HEK293 (cell line): Measurements from ENCODE around the gene EIF2S3.
A peak's percentile ranks its signal among the peaks of the same experiment; 100 is the strongest.

Experiments used
- KLF1 ChIP-seq: fragments of 450-650 bp; formaldehyde crosslinking; IDR thresholded peaks from 2 replicates; pipeline ENCODE4 v1.5.1; 2016; ENCODE audit warnings: missing biosample characterization, missing genetic modification characterization
- RBAK ChIP-seq: fragments of 450-650 bp; formaldehyde crosslinking; IDR thresholded peaks from 2 replicates; pipeline ENCODE4 v1.5.1; 2016; ENCODE audit warnings: missing biosample characterization, missing genetic modification characterization
- TRIM28 ChIP-seq: IDR thresholded peaks from 2 replicates; pipeline ENCODE4 v1.6.1; 2011; ENCODE audit warnings: low read length, control low read depth, borderline replicate concordance
- ZBTB21 ChIP-seq: fragments of 450-650 bp; formaldehyde crosslinking; IDR thresholded peaks from 2 replicates; pipeline ENCODE4 v1.5.1; 2017; ENCODE audit warnings: missing biosample characterization, missing genetic modification characterization
- ZFHX2 ChIP-seq: fragments of 450-650 bp; formaldehyde crosslinking; conservative IDR thresholded peaks from 2 replicates; pipeline ENCODE4 v1.5.1; 2016; ENCODE audit warnings: missing biosample characterization, missing genetic modification characterization
- ZNF114 ChIP-seq: fragments of 450-650 bp; formaldehyde crosslinking; IDR thresholded peaks from 2 replicates; pipeline ENCODE4 v1.5.0; 2017; ENCODE audit warnings: missing biosample characterization, missing genetic modification characterization
- ZNF132 ChIP-seq: fragments of 450-650 bp; formaldehyde crosslinking; IDR thresholded peaks from 2 replicates; pipeline ENCODE4 v1.5.1; 2017; ENCODE audit warnings: missing biosample characterization, missing genetic modification characterization, borderline replicate concordance
- ZNF157 ChIP-seq: fragments of 450-650 bp; formaldehyde crosslinking; IDR thresholded peaks from 2 replicates; pipeline ENCODE4 v1.5.1; 2016; ENCODE audit warnings: missing biosample characterization, missing genetic modification characterization
- ZNF23 ChIP-seq: fragments of 450-650 bp; formaldehyde crosslinking; IDR thresholded peaks from 2 replicates; pipeline ENCODE4 v1.5.1; 2016; ENCODE audit warnings: missing biosample characterization, missing genetic modification characterization, borderline replicate concordance
- ZNF302 ChIP-seq: fragments of 450-650 bp; formaldehyde crosslinking; IDR thresholded peaks from 2 replicates; pipeline ENCODE4 v1.5.1; 2016; ENCODE audit warnings: missing biosample characterization, missing genetic modification characterization, low read depth
- ZNF394 ChIP-seq: fragments of 450-650 bp; formaldehyde crosslinking; IDR thresholded peaks from 2 replicates; pipeline ENCODE4 v1.5.1; 2016; ENCODE audit warnings: missing biosample characterization, missing genetic modification characterization, mild to moderate bottlenecking, moderate library complexity, borderline replicate concordance
- ZNF433 ChIP-seq: fragments of 450-650 bp; formaldehyde crosslinking; IDR thresholded peaks from 2 replicates; pipeline ENCODE4 v1.5.1; 2016; ENCODE audit warnings: missing biosample characterization, missing genetic modification characterization, low read depth
- ZNF449 ChIP-seq: fragments of 450-650 bp; formaldehyde crosslinking; IDR thresholded peaks from 2 replicates; pipeline ENCODE4 v1.5.1; 2017; ENCODE audit warnings: missing biosample characterization, mild to moderate bottlenecking, missing genetic modification characterization, moderate library complexity
- ZNF473 ChIP-seq: fragments of 450-650 bp; formaldehyde crosslinking; IDR thresholded peaks from 2 replicates; pipeline ENCODE4 v1.5.1; 2017; ENCODE audit warnings: missing biosample characterization, missing genetic modification characterization
- ZNF521 ChIP-seq: fragments of 450-650 bp; formaldehyde crosslinking; IDR thresholded peaks from 2 replicates; pipeline ENCODE4 v1.5.1; 2017; ENCODE audit warnings: missing biosample characterization, mild to moderate bottlenecking, missing genetic modification characterization
- ZNF530 ChIP-seq: fragments of 450-650 bp; formaldehyde crosslinking; IDR thresholded peaks from 2 replicates; pipeline ENCODE4 v1.5.1; 2016; ENCODE audit warnings: low read depth, missing biosample characterization, missing genetic modification characterization
- ZNF544 ChIP-seq: fragments of 450-650 bp; formaldehyde crosslinking; IDR thresholded peaks from 2 replicates; pipeline ENCODE4 v1.5.0; 2017; ENCODE audit warnings: missing biosample characterization, missing genetic modification characterization
- ZNF561 ChIP-seq: fragments of 450-650 bp; IDR thresholded peaks from 2 replicates; pipeline ENCODE4 v1.5.1; 2018; ENCODE audit warnings: missing biosample characterization, missing genetic modification characterization, borderline replicate concordance
- ZNF624 ChIP-seq: fragments of 450-650 bp; formaldehyde crosslinking; IDR thresholded peaks from 2 replicates; pipeline ENCODE4 v1.5.1; 2017; ENCODE audit warnings: missing biosample characterization, missing genetic modification characterization
- ZNF658 ChIP-seq: fragments of 450-650 bp; formaldehyde crosslinking; IDR thresholded peaks from 2 replicates; pipeline ENCODE4; 2016; ENCODE audit warnings: missing biosample characterization, missing genetic modification characterization
- ZNF677 ChIP-seq: fragments of 450-650 bp; IDR thresholded peaks from 2 replicates; pipeline ENCODE4 v1.5.0; 2018; ENCODE audit warnings: missing biosample characterization, mild to moderate bottlenecking, missing genetic modification characterization, moderate library complexity
- ZNF747 ChIP-seq: fragments of 450-650 bp; formaldehyde crosslinking; IDR thresholded peaks from 2 replicates; pipeline ENCODE4 v1.5.1; 2016; ENCODE audit warnings: missing biosample characterization, missing genetic modification characterization
- ZNF791 ChIP-seq: fragments of 450-650 bp; formaldehyde crosslinking; IDR thresholded peaks from 2 replicates; pipeline ENCODE4 v1.5.1; 2016; ENCODE audit warnings: missing biosample characterization, missing genetic modification characterization
- ZNF837 ChIP-seq: fragments of 450-650 bp; formaldehyde crosslinking; IDR thresholded peaks from 2 replicates; pipeline ENCODE4 v1.5.1; 2016; ENCODE audit warnings: missing biosample characterization, missing genetic modification characterization
- ZNF843 ChIP-seq: fragments of 450-650 bp; formaldehyde crosslinking; IDR thresholded peaks from 2 replicates; pipeline ENCODE4 v1.5.1; 2016; ENCODE audit warnings: missing biosample characterization, missing genetic modification characterization
- TF ChIP-seq, protein P1 (sequence below): fragments of 450-650 bp; formaldehyde crosslinking; IDR thresholded peaks from 2 replicates; pipeline ENCODE4 v1.5.1; 2016; ENCODE audit warnings: missing biosample characterization, missing genetic modification characterization, borderline replicate concordance
- TF ChIP-seq, protein P2 (sequence below): fragments of 450-650 bp; formaldehyde crosslinking; IDR thresholded peaks from 2 replicates; pipeline ENCODE4 v1.5.1; 2017; ENCODE audit warnings: missing biosample characterization, missing genetic modification characterization
- TF ChIP-seq, protein P3 (sequence below): fragments of 450-650 bp; IDR thresholded peaks from 2 replicates; pipeline ENCODE4 v1.5.1; 2018; ENCODE audit warnings: missing biosample characterization, missing genetic modification characterization
- TF ChIP-seq, protein P4 (sequence below): fragments of 450-650 bp; IDR thresholded peaks from 2 replicates; pipeline ENCODE4 v1.5.1; 2018; ENCODE audit warnings: missing biosample characterization, mild to moderate bottlenecking, missing genetic modification characterization

EIF2S3 gene

GRCh38 chrX:24054182-24055042, at the start of gene EIF2S3 (continued):
- TF ChIP-seq, protein P1, sequence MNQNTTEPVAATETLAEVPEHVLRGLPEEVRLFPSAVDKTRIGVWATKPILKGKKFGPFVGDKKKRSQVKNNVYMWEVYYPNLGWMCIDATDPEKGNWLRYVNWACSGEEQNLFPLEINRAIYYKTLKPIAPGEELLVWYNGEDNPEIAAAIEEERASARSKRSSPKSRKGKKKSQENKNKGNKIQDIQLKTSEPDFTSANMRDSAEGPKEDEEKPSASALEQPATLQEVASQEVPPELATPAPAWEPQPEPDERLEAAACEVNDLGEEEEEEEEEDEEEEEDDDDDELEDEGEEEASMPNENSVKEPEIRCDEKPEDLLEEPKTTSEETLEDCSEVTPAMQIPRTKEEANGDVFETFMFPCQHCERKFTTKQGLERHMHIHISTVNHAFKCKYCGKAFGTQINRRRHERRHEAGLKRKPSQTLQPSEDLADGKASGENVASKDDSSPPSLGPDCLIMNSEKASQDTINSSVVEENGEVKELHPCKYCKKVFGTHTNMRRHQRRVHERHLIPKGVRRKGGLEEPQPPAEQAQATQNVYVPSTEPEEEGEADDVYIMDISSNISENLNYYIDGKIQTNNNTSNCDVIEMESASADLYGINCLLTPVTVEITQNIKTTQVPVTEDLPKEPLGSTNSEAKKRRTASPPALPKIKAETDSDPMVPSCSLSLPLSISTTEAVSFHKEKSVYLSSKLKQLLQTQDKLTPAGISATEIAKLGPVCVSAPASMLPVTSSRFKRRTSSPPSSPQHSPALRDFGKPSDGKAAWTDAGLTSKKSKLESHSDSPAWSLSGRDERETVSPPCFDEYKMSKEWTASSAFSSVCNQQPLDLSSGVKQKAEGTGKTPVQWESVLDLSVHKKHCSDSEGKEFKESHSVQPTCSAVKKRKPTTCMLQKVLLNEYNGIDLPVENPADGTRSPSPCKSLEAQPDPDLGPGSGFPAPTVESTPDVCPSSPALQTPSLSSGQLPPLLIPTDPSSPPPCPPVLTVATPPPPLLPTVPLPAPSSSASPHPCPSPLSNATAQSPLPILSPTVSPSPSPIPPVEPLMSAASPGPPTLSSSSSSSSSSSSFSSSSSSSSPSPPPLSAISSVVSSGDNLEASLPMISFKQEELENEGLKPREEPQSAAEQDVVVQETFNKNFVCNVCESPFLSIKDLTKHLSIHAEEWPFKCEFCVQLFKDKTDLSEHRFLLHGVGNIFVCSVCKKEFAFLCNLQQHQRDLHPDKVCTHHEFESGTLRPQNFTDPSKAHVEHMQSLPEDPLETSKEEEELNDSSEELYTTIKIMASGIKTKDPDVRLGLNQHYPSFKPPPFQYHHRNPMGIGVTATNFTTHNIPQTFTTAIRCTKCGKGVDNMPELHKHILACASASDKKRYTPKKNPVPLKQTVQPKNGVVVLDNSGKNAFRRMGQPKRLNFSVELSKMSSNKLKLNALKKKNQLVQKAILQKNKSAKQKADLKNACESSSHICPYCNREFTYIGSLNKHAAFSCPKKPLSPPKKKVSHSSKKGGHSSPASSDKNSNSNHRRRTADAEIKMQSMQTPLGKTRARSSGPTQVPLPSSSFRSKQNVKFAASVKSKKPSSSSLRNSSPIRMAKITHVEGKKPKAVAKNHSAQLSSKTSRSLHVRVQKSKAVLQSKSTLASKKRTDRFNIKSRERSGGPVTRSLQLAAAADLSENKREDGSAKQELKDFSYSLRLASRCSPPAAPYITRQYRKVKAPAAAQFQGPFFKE: no peak; the same call in 1 of the 2 replicates
- TF ChIP-seq ZNF521: no peak
- no peak; the same call in 1 of the 2 replicates for TF ChIP-seq TRIM28
- TF ChIP-seq ZNF544 (tag by site-specific recombination): no peak
- TF ChIP-seq ZBTB21 (tag by site-specific recombination): peak; percentile 76
- TF ChIP-seq ZNF114 (tag by site-specific recombination): no peak
- no peak for TF ChIP-seq ZNF658
- TF ChIP-seq ZNF394 (tag by site-specific recombination): peak; percentile 98
- TF ChIP-seq, protein P2, sequence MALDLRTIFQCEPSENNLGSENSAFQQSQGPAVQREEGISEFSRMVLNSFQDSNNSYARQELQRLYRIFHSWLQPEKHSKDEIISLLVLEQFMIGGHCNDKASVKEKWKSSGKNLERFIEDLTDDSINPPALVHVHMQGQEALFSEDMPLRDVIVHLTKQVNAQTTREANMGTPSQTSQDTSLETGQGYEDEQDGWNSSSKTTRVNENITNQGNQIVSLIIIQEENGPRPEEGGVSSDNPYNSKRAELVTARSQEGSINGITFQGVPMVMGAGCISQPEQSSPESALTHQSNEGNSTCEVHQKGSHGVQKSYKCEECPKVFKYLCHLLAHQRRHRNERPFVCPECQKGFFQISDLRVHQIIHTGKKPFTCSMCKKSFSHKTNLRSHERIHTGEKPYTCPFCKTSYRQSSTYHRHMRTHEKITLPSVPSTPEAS: no peak; the same call in 1 of the 2 replicates
- TF ChIP-seq ZNF23 (tag by site-specific recombination): no peak
- TF ChIP-seq, protein P3, sequence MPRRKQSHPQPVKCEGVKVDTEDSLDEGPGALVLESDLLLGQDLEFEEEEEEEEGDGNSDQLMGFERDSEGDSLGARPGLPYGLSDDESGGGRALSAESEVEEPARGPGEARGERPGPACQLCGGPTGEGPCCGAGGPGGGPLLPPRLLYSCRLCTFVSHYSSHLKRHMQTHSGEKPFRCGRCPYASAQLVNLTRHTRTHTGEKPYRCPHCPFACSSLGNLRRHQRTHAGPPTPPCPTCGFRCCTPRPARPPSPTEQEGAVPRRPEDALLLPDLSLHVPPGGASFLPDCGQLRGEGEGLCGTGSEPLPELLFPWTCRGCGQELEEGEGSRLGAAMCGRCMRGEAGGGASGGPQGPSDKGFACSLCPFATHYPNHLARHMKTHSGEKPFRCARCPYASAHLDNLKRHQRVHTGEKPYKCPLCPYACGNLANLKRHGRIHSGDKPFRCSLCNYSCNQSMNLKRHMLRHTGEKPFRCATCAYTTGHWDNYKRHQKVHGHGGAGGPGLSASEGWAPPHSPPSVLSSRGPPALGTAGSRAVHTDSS (tag by site-specific recombination): no peak; the same call in 1 of the 2 replicates
- no peak for TF ChIP-seq ZNF791
- no peak for TF ChIP-seq ZNF837 (tag by site-specific recombination)
- no peak for TF ChIP-seq RBAK (tag by site-specific recombination)
- TF ChIP-seq ZNF843 (tag by site-specific recombination): peak; percentile 74
- TF ChIP-seq ZNF132 (tag by site-specific recombination): no peak
- no peak for TF ChIP-seq ZNF624 (tag by site-specific recombination)
- no peak for TF ChIP-seq ZNF433
- TF ChIP-seq ZNF157 (tag by site-specific recombination): no peak
- TF ChIP-seq ZNF449 (tag by site-specific recombination): no peak
- TF ChIP-seq ZNF530 (tag by site-specific recombination): no peak
- TF ChIP-seq ZNF747: no peak
- TF ChIP-seq ZFHX2 (tag by site-specific recombination): peak; percentile 68
- TF ChIP-seq ZNF561 (tag by site-specific recombination): no peak
- TF ChIP-seq KLF1 (tag by site-specific recombination): peak; percentile 94
- TF ChIP-seq, protein P4, sequence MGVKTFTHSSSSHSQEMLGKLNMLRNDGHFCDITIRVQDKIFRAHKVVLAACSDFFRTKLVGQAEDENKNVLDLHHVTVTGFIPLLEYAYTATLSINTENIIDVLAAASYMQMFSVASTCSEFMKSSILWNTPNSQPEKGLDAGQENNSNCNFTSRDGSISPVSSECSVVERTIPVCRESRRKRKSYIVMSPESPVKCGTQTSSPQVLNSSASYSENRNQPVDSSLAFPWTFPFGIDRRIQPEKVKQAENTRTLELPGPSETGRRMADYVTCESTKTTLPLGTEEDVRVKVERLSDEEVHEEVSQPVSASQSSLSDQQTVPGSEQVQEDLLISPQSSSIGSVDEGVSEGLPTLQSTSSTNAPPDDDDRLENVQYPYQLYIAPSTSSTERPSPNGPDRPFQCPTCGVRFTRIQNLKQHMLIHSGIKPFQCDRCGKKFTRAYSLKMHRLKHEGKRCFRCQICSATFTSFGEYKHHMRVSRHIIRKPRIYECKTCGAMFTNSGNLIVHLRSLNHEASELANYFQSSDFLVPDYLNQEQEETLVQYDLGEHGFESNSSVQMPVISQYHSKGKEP (tag by site-specific recombination): no peak
- TF ChIP-seq ZNF677 (tag by site-specific recombination): no peak
- no peak for TF ChIP-seq ZNF473 (tag by site-specific recombination)
- no peak for TF ChIP-seq ZNF302 (tag by site-specific recombination)
